Effector memory CD8-positive, alpha-beta T cell (primary cell): ENCODE data around the gene C6orf132.

Experiments
- ATAC-seq: fragments of 150-1000 bp; cut with Tn5 transposase; replicated peaks from 2 replicates; pipeline ENCODE4 v1.10.0; 2021; ENCODE audit warnings: mild to moderate bottlenecking, moderate library complexity
- DNase-seq, 3 experiments: peaks; one replicate each; pipeline ENCODE4 v3.0.0; 2021
- H3K27ac Mint-ChIP-seq, 2 donors: one replicate each; pipeline ENCODE4 v1.8.0; 2022; ENCODE audit warnings: mild to moderate bottlenecking in 2 of 2, mixed read lengths in 2 of 2, moderate library complexity in 2 of 2
- H3K27me3 Mint-ChIP-seq, 2 donors: one replicate each; pipeline ENCODE4 v1.8.0; 2022; ENCODE audit warnings: mixed read lengths in 2 of 2
- H3K36me3 Mint-ChIP-seq: one replicate; pipeline ENCODE4 v1.8.0; 2022; ENCODE audit warnings: mild to moderate bottlenecking, moderate library complexity, mixed read lengths; ENCODE audit not compliant: insufficient read depth
- H3K4me1 Mint-ChIP-seq, 2 donors: one replicate each; pipeline ENCODE4 v1.8.0; 2022; ENCODE audit warnings: low read depth in 2 of 2, mixed read lengths in 2 of 2
- H3K4me3 Mint-ChIP-seq, 2 donors: one replicate each; pipeline ENCODE4 v1.8.0; 2022; ENCODE audit warnings: mild to moderate bottlenecking in 2 of 2, mixed read lengths in 2 of 2, moderate library complexity in 2 of 2
- H3K9me3 Mint-ChIP-seq, 2 donors: one replicate each; pipeline ENCODE4 v1.8.0; 2022; ENCODE audit warnings: mixed read lengths in 2 of 2

Gene C6orf132

GRCh38 chr6:42103753-42104094 lies 38.7 kb downstream of the C6orf132 start:
- Mint-ChIP-seq H3K9me3 (no peaks in the 10 kb centered on the region), H3K27me3 (no peaks in the 10 kb centered on the region), H3K4me3 (peak overlapping the region; percentile 66 to 71), H3K4me1 (peaks cover 6 to 7% of the 10 kb centered on the region in 2 donors), H3K27ac (peak overlapping the region; percentile 32 to 50), H3K36me3 (no peaks in the 10 kb centered on the region)
- ATAC-seq (no peak), DNase-seq (no peak)

- no peaks in the 10 kb centered on the region for H3K9me3 Mint-ChIP-seq
- peaks cover 6 to 7% of the 10 kb centered on the region in 2 donors for H3K4me1 Mint-ChIP-seq
- H3K4me3 Mint-ChIP-seq, result peak overlapping the region; percentile 66 to 71
- peak overlapping the region; percentile 32 to 50 for H3K27ac Mint-ChIP-seq
- DNase-seq (no peak), ATAC-seq (no peak)
- H3K36me3 Mint-ChIP-seq, result no peaks in the 10 kb centered on the region
- peaks cover 0 to 2% of the 10 kb centered on the region in 2 donors for H3K27me3 Mint-ChIP-seq
Observed at GRCh38 chr6:42103216-42103615, 39.2 kb downstream of the C6orf132 start.

GRCh38 chr6:42101186-42101657 lies 41.2 kb downstream of the C6orf132 start:
- ATAC-seq (no peak), DNase-seq (no peak)
- H3K36me3 Mint-ChIP-seq, result no peaks in the 10 kb centered on the region
- no peak overlapping the region for H3K4me3 Mint-ChIP-seq
- H3K9me3 Mint-ChIP-seq, result no peaks in the 10 kb centered on the region
- peaks cover 6 to 7% of the 10 kb centered on the region in 2 donors for H3K4me1 Mint-ChIP-seq
- peaks cover 0 to 6% of the 10 kb centered on the region in 2 donors for H3K27me3 Mint-ChIP-seq
- H3K27ac Mint-ChIP-seq, result no peak overlapping the region

GRCh38 chr6:42100029-42100901 lies 42.2 kb downstream of the C6orf132 start:
- Mint-ChIP-seq H3K27me3 (peaks cover 0 to 6% of the 10 kb centered on the region in 2 donors), H3K4me3 (no peak overlapping the region), H3K4me1 (peaks cover 6 to 7% of the 10 kb centered on the region in 2 donors), H3K27ac (peak overlapping the region in 1 of 2 donors; percentile 32), H3K9me3 (no peaks in the 10 kb centered on the region), H3K36me3 (no peaks in the 10 kb centered on the region)
- ATAC-seq, result no peak
- DNase-seq, result no peak

GRCh38 chr6:42099340-42100028 lies 42.9 kb downstream of the C6orf132 start:
- DNase-seq, result no peak

GRCh38 chr6:42095776-42096541 lies 46.5 kb downstream of the C6orf132 start:
- Mint-ChIP-seq H3K4me1 (peaks cover 0 to 2% of the 10 kb centered on the region in 2 donors), H3K27me3 (peaks cover 0 to 6% of the 10 kb centered on the region in 2 donors), H3K36me3 (peaks cover 3% of the 10 kb centered on the region), H3K9me3 (no peaks in the 10 kb centered on the region), H3K27ac (no peak overlapping the region), H3K4me3 (no peak overlapping the region)
- ATAC-seq, result no peak
- DNase-seq, result no peak

More at GRCh38 chr6:42099340-42100028, 42.9 kb downstream of the C6orf132 start:
- Mint-ChIP-seq H3K27ac (no peak overlapping the region), H3K9me3 (no peaks in the 10 kb centered on the region), H3K36me3 (no peaks in the 10 kb centered on the region), H3K27me3 (peaks cover 0 to 6% of the 10 kb centered on the region in 2 donors), H3K4me1 (peaks cover 6 to 7% of the 10 kb centered on the region in 2 donors), H3K4me3 (no peak overlapping the region)
- ATAC-seq, result no peak

GRCh38 chr6:42095094-42095493 lies 47.3 kb downstream of the C6orf132 start:
- ATAC-seq, result no peak
- no peak for DNase-seq
- no peak overlapping the region for H3K27ac Mint-ChIP-seq
- H3K4me3 Mint-ChIP-seq, result no peak overlapping the region
- peaks cover 0 to 2% of the 10 kb centered on the region in 2 donors for H3K4me1 Mint-ChIP-seq
- peaks cover 0 to 6% of the 10 kb centered on the region in 2 donors for H3K27me3 Mint-ChIP-seq
- no peaks in the 10 kb centered on the region for H3K9me3 Mint-ChIP-seq
- peaks cover 3% of the 10 kb centered on the region for H3K36me3 Mint-ChIP-seq

GRCh38 chr6:42093582-42094329 lies 48.7 kb downstream of the C6orf132 start:
- Mint-ChIP-seq H3K27ac (no peak overlapping the region), H3K4me1 (peaks cover 0 to 2% of the 10 kb centered on the region in 2 donors)

GRCh38 chr6:42091718-42092023 lies 50.7 kb downstream of the C6orf132 start:
- Mint-ChIP-seq H3K9me3 (no peaks in the 10 kb centered on the region), H3K36me3 (peaks cover 4% of the 10 kb centered on the region), H3K4me3 (no peak overlapping the region), H3K4me1 (peaks cover 0 to 2% of the 10 kb centered on the region in 2 donors), H3K27me3 (no peaks in the 10 kb centered on the region), H3K27ac (no peak overlapping the region)
- no peak for DNase-seq
- no peak for ATAC-seq

More at GRCh38 chr6:42093582-42094329, 48.7 kb downstream of the C6orf132 start:
- Mint-ChIP-seq H3K9me3 (no peaks in the 10 kb centered on the region), H3K36me3 (peaks cover 3% of the 10 kb centered on the region), H3K4me3 (no peak overlapping the region), H3K27me3 (peaks cover 0 to 6% of the 10 kb centered on the region in 2 donors)
- DNase-seq, result no peak
- no peak for ATAC-seq

- no peak for DNase-seq
- Mint-ChIP-seq H3K4me3 (no peak overlapping the region), H3K27me3 (no peaks in the 10 kb centered on the region), H3K4me1 (peaks cover 0 to 2% of the 10 kb centered on the region in 2 donors), H3K27ac (no peak overlapping the region), H3K9me3 (no peaks in the 10 kb centered on the region), H3K36me3 (peaks cover 7% of the 10 kb centered on the region)
- no peak for ATAC-seq
Observed at GRCh38 chr6:42090819-42091717, 51.4 kb downstream of the C6orf132 start.

- no peaks in the 10 kb centered on the region for H3K4me1 Mint-ChIP-seq
- ATAC-seq, result no peak
- peaks cover 8% of the 10 kb centered on the region for H3K36me3 Mint-ChIP-seq
- H3K27ac Mint-ChIP-seq, result peak overlapping the region in 1 of 2 donors; percentile 78
- H3K27me3 Mint-ChIP-seq, result no peaks in the 10 kb centered on the region
- no peak for DNase-seq
- H3K4me3 Mint-ChIP-seq, result no peak overlapping the region
- no peaks in the 10 kb centered on the region for H3K9me3 Mint-ChIP-seq
Observed at GRCh38 chr6:42088101-42088591, 54.3 kb downstream of the C6orf132 start.
